ENCODE measurements around the gene TFCP2L1. TPM values are rescaled to one million over a fixed set of nuclear protein-coding genes. Genes with fewer than 3 reads are reported as not detected.
"Not testable (repeated sequence)": the region's sequence is repeated elsewhere in the genome, so short reads cannot be mapped to it uniquely, and the experiment has no call there.

Gene TFCP2L1
- total RNA-seq, 1 experiment from 2014 or later: 0.06 TPM

DNA sequence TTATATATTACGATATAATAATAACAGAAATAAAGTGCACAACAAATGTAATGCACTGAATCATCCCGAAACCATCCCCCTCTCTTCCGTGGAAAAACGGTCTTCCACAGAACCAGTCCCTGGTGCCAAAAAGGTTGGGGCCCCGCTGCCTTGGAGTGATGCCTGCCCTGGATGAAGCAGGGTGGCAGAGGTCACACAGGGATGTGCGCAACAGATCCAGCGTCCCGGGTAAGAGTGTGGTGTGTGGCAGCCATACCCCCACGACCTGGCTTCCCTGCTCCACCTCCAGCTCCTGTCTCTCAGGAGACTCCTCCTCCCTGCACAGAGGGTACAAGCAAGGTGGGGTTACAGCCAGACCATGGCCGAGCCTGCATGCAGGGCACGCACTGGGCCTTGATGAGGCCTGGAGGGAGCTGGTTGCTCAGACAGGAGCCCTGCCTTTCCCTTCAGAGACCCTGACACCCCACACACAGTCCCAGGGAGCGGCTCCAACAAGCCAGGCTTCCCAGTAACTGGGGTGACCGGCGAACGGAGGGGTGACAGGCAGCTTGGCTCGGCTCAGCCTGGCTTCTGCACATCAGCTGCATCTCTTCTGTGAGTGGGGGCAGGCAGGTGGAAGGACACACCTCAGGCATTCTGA lies 41.1 kb downstream of the TFCP2L1 start:
- DNase-seq (ENCODE audit: low read depth): no peak

DNA sequence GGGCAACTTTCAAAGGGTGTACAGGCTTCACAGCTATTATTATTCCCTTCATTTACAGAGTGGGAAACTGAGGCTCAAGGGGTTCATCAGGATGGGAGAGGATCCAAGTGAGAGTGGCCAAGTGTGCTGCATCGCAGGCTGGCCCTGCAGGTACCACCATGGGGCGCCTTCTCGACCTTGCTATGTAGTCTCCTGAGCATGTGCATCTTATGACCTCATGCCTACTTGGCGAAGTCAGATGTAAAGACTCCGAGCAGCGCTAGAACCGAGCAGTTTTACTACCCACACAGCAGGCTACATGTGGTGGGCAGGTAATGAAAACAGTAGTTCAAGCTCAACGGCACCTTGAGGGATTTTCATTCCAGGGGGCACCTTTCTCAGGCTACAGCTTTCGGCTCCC lies 42.0 kb downstream of the TFCP2L1 start:
- DNase-seq (ENCODE audit: low read depth): no peak

DNA sequence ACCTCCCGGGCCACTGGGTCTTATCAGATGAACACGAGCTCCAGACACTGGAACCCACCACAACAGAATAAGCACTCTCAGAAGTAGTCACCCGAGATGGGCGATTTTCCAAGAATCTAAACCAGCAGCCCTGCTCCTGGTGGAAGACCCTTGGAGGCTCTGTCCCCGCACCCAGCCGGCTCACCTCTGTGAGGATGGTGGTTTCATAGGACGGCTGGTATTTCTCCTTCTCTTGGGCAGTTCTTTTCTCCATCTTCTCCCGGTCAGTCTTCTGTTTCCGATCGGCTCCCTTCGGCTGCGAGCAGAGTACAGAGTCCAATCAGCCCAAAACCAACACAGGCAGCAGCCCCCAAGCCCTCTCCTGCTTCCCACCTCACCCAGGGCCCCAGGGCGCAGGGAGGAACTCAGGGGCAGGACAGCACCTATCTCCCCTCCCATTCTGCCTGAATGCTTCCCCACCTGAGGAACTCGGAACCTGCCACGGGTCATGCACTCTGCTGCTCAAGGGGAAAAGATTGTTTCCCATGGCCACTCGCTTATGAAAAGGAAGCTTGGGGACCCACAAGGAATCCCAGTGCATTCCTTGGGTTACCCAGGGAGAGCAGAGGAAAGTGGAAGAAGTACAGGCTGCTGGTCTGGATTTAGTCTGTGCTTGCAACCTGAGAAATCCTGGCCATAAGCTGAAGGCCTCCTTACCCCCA lies 42.7 kb downstream of the TFCP2L1 start:
- DNase-seq (ENCODE audit: low read depth): no peak

DNA sequence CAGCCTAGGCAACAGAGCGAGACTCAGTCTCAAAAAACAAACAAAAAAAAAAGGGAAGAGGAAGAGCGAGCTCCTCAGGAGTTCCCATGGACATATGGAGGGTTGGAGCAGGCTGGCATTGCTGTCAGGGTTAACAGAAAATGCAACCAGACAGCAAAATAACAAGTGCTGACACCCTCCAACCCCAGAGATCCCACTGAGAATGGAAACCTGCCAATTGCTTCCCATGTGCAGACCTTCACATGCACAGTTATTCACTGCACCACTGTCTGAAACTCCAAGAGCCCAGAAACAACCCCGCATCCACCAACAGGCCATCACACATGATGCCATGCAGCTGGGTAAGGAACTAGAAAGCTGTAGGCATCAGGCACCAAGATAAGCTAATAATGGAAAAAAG lies 43.5 kb downstream of the TFCP2L1 start:
- no peak for DNase-seq (ENCODE audit: low read depth)

DNA sequence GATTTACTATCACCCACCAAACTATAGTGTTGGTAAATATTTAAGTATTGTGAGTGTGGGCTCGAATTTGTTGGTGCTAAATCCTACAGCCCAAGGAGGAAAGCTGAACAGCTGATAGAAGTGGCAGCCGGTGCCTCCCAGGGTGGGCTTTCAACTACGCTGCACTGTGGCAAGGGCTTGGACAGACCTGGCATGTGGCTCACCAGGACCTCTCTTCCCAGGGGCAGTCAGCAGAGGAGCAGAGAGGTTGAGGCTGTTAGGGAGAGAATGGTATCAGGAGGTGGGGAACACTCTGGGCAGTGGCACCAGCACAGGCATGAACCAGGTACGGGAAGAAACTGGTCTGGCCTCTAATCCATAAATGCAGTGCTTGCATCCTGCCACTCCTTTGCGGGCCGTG lies 44.6 kb downstream of the TFCP2L1 start:
- no peak for DNase-seq (ENCODE audit: low read depth)

DNA sequence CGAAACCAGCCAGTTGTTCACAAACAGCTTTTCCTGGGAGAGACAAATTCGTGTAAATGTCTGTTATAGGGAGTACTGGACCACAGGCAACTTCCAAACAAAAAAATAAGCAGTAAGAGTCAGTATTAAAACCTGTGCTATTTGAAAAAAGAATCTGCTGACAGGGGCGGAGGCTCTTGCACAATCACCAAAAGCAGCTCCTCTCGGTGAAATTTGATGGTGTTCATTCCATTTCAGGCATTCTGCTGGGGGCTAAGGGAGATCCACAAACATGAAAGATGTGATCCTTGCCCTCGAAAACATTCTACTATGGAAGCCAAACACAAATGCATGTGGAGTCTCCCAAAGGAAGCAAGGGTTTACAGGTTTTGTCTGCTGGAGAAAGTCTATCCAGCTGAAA lies 45.0 kb downstream of the TFCP2L1 start:
- DNase-seq (ENCODE audit: low read depth): no peak

DNA sequence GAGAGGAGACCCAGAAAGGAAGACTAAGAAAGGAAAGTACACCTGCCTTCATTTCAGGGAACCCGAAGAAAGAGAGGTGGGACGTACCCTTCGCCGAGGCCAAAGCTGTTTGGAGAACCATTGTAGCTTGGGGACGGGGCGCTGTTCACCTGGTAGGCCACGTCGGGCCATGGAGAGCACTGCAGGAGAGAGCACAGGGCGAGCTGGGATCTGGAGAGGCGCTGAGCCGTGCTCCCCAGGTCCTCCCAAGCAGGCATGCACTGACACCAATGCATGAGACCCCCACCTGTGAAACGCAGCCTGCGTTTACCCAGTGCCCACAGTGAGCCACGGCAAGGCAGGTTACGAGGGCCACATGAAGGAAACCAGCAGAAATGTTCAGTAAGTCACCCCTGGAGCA lies 45.5 kb downstream of the TFCP2L1 start:
- DNase-seq (ENCODE audit: low read depth): no peak

DNA sequence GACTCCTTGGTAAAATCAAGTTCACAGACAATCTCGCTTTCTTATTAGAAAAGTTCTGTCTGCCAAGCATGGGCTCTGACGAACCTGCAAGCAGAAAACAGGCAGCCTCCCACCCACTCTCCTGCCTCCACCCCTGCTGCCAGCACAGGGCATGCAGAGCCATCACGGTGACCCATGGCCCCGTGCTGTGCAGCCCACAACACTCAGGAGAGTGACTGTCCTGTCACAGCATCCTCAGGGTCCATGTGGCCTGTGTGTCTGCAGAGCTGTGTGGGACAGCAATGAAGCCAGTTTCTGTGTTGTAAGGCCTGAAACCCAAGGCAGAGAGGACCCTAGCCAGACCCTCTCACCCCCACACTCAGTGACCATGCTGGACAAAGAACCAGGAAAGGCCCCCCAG lies 46.2 kb downstream of the TFCP2L1 start:
- no peak for DNase-seq (ENCODE audit: low read depth)

DNA sequence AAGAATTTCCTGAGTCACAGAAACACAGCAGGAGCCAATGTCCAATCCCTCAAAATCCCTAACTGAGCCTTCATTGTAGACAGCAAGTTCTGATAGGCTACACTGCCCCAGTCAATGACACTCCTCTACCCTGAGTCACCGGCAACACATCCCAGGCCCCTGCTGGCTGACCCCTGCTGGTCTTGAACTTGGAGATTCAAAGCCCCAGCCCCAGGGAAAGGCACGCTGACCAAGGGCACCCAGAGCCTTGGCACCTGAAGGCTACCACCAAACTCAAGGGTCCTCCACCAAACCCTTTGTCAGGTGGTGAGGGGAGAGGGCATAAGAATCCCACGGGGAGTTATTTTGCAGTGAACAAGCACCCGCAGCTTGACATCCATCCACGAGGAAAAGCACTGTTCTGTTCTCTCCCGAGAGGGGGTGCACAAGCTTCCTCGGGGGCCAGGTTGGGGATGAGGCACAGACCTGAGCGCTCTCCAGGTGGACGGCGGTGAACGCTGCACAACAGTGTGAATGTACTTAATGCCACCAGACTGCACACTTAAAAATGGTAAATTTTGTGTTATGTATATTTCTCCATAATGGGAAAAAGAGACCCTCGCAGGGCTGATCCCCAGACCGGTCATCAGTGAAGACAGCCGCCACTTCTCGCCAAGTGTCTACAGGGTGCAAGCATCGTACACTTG lies 46.9 kb downstream of the TFCP2L1 start:
- DNase-seq (ENCODE audit: low read depth): peak; percentile 35

DNA sequence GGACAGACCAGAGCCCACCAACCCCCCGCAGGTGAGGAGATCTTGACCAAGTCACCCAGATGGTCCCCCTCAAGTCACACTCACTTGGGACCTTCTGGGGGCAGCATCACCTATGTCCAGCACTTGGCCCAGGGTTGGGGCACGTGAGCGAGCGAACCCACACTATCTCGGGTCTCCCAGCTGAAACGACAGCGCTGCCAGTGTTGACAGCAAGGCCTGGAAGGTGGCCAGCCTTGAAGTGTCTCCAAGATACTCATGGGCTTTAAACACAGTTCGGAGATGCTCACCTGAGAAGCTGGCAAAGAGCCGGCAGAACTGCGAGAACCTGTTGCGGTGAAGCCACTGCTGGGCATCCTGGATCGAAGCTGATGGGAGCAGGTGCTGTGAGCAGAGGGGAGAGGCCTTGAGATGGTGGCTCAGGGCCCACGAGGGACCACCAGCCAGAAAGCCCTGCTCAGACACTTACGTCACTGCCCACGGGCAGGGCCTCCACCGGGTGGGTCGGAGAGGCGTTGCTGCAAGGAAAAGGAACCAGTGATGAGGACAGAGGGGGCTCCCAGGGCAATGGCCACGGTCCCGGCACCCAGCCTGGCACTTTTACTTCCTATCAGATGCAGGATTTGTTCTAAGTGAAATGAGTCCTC lies 47.5 kb downstream of the TFCP2L1 start:
- no peak for DNase-seq (ENCODE audit: low read depth)

DNA sequence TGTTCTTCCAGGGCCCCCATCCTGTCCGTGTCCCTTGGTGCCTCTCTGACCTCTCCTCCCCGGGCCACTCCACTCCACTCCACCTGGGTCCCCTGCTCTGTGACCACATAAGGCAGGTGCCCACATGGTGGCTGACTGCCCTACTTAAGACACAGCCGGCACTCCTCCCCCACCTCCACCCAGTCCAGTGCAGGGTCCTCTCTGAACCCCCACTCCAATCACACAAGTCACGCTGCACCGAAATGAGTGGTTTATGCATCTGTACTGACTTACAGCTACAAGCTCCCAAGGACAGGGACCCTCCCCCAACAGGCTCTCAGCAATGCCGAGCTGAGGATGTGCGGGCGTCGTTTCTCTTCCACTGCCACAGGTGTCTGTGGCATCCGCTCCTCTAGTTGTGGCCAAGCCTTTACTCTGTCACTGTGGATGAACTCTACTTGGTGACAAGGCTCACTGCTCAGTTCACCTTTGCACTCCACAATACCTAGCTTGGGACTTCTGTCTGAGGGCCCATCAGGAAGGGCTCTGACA lies 48.3 kb downstream of the TFCP2L1 start:
- no peak for DNase-seq (ENCODE audit: low read depth)

DNA sequence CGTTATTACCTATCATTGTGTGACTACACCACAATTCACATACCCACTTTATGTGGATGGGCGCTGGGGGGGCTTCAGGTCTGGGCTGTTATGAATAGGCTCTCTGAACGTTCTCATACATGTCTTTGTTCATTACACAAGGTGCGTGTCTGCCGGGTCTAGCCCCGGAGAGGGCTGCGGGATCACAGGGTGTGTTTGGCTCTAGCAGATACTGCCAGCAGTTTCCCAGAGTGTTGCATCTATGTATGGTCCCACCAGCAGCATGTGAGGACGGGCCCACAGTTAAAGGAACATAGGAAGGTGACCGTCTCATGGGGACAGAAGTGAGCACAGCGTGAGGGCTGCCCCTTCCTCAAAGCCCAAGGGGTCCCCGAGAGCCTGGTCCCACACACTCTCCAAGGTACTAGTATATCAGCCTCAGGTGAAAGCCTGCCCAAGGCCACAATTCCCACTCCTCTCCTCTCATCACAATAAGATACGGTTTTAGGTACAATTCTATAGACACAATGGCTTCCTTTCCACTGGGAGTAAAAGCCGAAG lies 48.8 kb downstream of the TFCP2L1 start:
- DNase-seq (ENCODE audit: low read depth): no peak

DNA sequence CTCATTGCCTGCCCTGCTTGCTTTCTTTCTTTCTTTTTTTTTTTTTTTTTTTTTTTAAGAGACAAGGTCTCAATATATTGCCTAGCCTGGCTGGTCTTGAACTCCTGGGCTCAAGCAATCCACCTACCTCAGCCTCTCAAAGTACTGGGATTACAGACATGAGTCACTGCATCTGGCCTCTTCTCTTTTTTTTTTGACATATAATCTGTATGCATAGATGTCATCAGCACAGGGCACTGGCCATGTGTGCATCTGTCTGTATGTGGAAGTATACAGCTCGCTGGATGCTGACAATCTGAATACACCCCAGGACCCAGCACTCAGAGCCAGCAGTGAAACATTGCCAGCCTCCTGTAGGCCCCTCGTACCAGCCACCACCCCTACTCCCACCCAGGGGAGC lies 49.5 kb downstream of the TFCP2L1 start:
- DNase-seq (ENCODE audit: low read depth): no peak

DNA sequence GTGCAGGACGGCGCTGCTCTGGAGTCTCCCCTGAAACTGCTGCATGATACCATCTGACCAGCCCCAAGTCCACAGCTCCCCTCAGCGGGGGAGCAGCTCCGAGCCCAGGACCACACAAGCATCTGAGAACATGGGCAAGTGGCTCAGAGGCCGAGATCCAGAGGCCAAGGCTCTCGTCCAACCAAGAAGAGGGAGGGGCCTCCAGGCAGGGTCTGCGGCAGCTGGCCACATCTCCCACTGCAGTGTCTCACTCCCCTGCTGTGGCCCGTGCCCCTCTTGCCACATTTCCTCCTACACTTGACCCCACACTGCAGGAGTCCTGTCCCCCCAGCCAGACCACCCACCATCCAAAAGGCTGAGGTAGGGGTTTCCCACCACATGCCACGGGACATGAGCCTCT lies 50.2 kb downstream of the TFCP2L1 start:
- DNase-seq (ENCODE audit: low read depth): no peak

DNA sequence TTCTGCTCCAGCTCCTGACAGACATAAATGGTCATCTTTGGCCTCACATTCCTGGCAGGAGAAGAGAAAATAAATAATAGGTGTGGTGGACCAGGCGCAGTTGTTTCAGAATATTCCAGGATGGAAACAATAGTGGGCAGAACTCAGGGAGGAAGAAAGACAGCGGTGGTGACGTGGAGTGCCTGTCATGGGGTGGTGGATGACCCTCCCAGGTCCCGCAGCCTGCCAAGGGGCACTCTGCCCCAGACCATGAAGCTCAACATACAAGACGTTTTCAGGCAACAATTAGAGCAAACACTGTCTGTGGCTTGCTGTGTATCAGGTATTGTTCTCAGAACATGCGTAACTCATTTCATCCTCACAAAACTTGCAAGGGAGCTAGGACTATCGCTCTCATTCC lies 50.9 kb downstream of the TFCP2L1 start:
- DNase-seq (ENCODE audit: low read depth): no peak

DNA sequence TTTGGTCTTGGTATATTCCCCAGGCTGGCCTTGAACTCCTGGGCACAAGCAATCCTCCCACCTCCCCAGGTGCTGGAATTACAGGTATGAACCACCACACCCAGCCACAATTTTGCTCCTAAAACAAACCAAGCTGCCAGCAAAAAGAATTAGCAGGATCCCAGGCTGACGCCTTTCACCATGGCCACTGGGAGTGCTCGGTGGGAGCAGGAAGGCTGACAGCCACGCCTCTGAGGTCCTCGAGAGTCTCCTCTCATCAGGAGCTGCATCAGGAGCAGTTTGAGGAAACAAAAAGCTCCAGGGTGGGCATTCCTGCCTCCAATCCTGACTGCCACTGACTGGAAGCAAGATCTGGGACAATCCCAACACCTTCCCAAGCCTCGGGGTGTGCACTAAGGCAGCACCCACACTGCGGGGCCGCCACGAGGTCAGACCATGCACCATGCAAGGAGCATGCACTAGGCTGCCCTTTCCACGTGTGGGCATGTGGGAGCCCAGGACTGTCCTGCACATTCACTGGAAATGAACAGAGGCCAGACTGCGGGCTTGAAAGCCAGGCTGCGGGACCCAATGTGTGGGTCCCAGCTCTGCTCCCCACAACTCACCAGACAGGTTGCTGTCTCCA lies 51.4 kb downstream of the TFCP2L1 start:
- no peak for DNase-seq (ENCODE audit: low read depth)

DNA sequence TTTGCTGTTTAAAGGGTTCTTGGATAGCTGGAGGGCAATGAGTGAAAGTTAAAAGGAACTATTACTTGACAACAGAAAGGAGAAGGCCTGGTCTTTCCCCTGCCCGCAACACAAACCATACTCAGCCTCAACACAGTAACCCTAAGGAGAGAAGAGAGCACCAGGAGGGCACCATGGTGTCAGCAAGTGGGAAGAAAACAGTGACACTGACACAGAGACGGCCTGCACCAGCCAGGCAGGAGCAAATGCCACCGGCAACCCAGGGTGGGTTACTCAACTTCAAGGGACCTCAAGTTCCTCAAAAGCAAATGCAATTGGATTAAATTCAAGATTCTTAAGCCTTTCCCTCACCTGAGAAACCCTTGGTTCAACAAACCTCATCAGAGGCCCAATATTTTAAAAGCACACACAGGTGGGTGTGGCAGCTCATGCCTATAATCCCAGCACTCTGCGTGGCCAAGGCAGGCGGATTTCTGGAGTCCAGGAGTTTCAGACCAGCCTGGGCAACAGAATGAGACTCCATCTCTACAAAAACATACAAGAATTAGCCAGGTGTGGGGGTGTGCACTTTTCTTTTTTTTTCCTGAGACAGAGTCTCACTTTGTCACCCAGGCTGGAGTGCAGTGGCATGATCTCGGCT lies 52.3 kb downstream of the TFCP2L1 start:
- DNase-seq (ENCODE audit: low read depth): no peak

DNA sequence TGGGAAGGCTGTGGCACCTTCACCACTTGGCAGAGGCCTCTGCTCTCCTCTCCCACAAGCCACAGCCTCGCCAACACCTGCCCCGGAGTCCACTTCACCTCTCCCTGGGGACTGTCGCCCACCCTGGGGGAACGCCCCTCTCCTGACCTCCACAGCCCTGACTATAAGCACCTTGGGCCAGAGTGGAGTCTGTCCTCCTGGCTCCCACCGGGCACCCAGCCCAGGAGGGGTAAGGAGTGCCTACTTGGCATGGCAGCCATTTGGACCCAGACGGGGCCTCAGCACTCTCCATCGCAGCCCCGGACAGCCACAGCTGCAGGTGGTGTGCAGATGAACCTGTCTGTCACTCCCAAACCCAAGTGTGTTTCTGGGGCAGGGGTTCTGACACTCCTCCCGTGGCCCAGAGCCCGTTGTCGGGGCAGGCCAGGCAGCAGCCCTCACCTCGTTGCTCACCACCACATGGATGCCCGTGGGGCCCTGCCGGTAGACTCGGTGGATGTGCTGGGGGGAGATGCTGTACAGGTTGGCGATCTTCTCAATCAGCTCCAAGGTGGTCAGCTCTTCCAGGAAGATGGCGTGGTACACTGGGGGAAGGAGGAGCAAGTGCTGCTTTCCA lies 53.5 kb downstream of the TFCP2L1 start:
- no peak for DNase-seq (ENCODE audit: low read depth)

DNA sequence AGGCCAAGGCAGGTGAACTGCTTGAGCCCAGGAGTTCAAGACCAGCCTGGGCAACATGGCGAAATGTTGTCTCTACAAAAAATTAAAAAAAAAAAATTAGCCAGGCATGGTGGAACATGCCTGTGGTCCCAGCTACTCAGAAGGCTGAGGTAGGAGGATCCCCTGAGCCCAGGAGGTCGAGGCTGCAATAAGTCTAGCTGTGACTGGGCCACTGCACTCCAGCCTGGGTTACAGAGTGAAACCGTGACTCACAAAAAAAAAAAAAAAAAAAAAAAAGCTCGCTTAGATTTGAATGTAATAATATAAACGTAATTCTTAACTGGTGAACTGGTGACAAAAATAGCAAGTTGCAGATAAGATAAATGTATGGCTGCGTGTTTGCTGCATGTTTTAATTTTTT lies 56.5 kb downstream of the TFCP2L1 start:
- no peak for DNase-seq (ENCODE audit: low read depth)

DNA sequence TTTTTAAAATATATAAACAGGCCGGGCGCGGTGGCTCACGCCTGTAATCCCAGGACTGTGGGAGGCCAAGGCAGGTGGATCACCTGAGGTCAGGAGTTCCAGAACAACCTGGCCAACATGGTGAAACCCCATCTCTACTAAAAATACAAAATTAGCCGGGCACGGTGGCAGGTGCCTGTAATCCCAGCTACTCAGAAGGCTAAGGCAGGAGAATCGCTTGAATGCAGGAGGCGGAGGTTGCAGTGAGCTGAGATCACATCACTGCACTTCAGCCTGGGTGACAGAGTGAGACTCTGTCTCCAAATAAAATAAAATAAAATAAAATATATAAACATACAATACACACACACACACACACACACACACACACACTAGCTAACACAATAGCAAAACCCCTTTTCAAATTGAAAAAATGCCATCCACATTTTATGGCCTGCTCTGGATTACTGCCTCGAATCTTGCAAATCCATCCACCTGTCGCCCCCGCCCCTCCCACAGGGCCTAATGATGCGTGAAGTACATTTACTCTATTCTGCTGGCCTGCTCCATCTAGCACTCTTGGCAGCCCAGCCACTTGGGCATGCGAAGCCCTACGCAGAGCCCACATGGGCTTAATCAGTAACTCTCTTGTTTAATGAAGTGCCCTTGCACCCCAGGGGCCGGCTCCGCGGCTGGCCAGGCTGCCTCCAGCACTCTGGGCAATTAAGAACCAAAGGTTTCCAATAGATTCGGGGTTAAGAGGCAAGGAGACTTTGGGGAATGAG lies 57.4 kb downstream of the TFCP2L1 start:
- DNase-seq (ENCODE audit: low read depth): not testable (repeated sequence)

Measured in LHCN-M2 (cell line).